Keratinocyte (primary cell): ENCODE results near the gene AKR1C2. TPM values are rescaled to one million over a fixed set of nuclear protein-coding genes. Genes with fewer than 3 reads are reported as not detected.
"Not testable (repeated sequence)": the region's sequence is repeated elsewhere in the genome, so short reads cannot be mapped to it uniquely, and the experiment has no call there.

Source experiments
- DNase-seq: peaks from one replicate; pipeline ENCODE4 v3.0.0-alpha.2; 2011; ENCODE audit warnings: low read depth, missing footprints, low spot score
- FAIRE-seq: peaks from 2 replicates; lab custom pipeline; 2011; peaks lifted over from hg19 to GRCh38; lab: Jason Lieb, UNC
- H2AFZ ChIP-seq: 2 replicates; pipeline ENCODE4 v1.6.0; 2012; ENCODE audit warnings: low read length, control low read depth, inconsistent platforms; ENCODE audit not compliant: control insufficient read depth
- H3K27ac ChIP-seq: 2 replicates; pipeline ENCODE4 v1.5.1; 2011; ENCODE audit warnings: low read length; ENCODE audit not compliant: control insufficient read depth, insufficient read depth
- H3K27me3 ChIP-seq: 3 replicates; pipeline ENCODE4 v1.6.0; 2011; ENCODE audit warnings: low read length; ENCODE audit not compliant: control insufficient read depth, insufficient read depth; ENCODE audit errors: extremely low read depth
- H3K36me3 ChIP-seq, 2 experiments: 2 replicates in 1 of 2; 3 replicates in 1 of 2; pipeline ENCODE4 v1.5.1; 2011; ENCODE audit warnings: low read length in 2 of 2, mild to moderate bottlenecking in 1 of 2; ENCODE audit not compliant: control insufficient read depth in 2 of 2, insufficient read depth in 2 of 2; ENCODE audit errors: extremely low read depth in 1 of 2
- H3K4me1 ChIP-seq: 3 replicates; pipeline ENCODE4 v1.5.1; 2011; ENCODE audit warnings: low read length; ENCODE audit not compliant: control insufficient read depth, insufficient read depth; ENCODE audit errors: extremely low read depth
- H3K4me2 ChIP-seq: 3 replicates; pipeline ENCODE4 v1.6.0; 2011; ENCODE audit warnings: low read depth, low read length; ENCODE audit not compliant: control insufficient read depth, insufficient read depth; ENCODE audit errors: extremely low read depth
- H3K4me3 ChIP-seq, 3 experiments: fragments of 200-600 bp in 1 of 3; sonication (generic) in 1 of 3; 2 replicates in 2 of 3; 3 replicates in 1 of 3; pipeline ENCODE4 v1.5.1; 2011 to 2016; ENCODE audit warnings: low read length in 3 of 3, mild to moderate bottlenecking in 3 of 3, control low read depth in 2 of 3, inconsistent platforms in 1 of 3, low read depth in 1 of 3, mixed read lengths in 1 of 3, mixed run types in 1 of 3, moderate library complexity in 1 of 3; ENCODE audit not compliant: control insufficient read depth in 2 of 3, insufficient read depth in 2 of 3; ENCODE audit errors: extremely low read depth in 1 of 3
- H3K79me2 ChIP-seq: 2 replicates; pipeline ENCODE4 v1.6.0; 2012; ENCODE audit warnings: low read length; ENCODE audit not compliant: control insufficient read depth, insufficient read depth
- H3K9ac ChIP-seq: 3 replicates; pipeline ENCODE4 v1.6.0; 2011; ENCODE audit warnings: low read length; ENCODE audit not compliant: control insufficient read depth, insufficient read depth; ENCODE audit errors: extremely low read depth
- H3K9me1 ChIP-seq: 3 replicates; pipeline ENCODE4 v1.6.0; 2011; ENCODE audit warnings: low read length; ENCODE audit not compliant: control insufficient read depth, insufficient read depth; ENCODE audit errors: extremely low read depth
- H3K9me3 ChIP-seq: 2 replicates; pipeline ENCODE4 v1.5.1; 2012; ENCODE audit warnings: low read depth, low read length; ENCODE audit not compliant: control insufficient read depth
- H4K20me1 ChIP-seq: 3 replicates; pipeline ENCODE4 v1.6.0; 2011; ENCODE audit warnings: low read length; ENCODE audit not compliant: control insufficient read depth, insufficient read depth; ENCODE audit errors: extremely low read depth
- CTCF ChIP-seq, 3 experiments: IDR thresholded peaks in 1 of 3; conservative IDR thresholded peaks in 1 of 3; optimal IDR thresholded peaks in 1 of 3; 2 replicates in 2 of 3; 3 replicates in 1 of 3; pipeline versions ENCODE3 to v1.5.1; 2011; ENCODE audit warnings: low read length in 3 of 3, mild to moderate bottlenecking in 3 of 3, moderate library complexity in 2 of 3, control low read depth in 1 of 3, inconsistent platforms in 1 of 3; ENCODE audit not compliant: insufficient read depth in 2 of 3; ENCODE audit errors: extremely low read depth in 1 of 3
- EZH2 ChIP-seq: IDR thresholded peaks from one replicate; pipeline ENCODE4 v1.6.1; 2012; ENCODE audit warnings: inconsistent platforms, mild to moderate bottlenecking, low read length, moderate library complexity
- dilution Hi-C: fragments of 300-500 bp; cut with MboI; formaldehyde crosslinking; loops from one replicate; pipeline ENCODE4 v1.7.0; 2020; ENCODE audit warnings: low sequenced_read_pairs; ENCODE audit not compliant: extremely low pct_ligation_motif_present
- polyA plus RNA-seq, 5 experiments: library from polyadenylated mRNA; depleted of rRNA in 3 of 5; stranded (reverse) in 3 of 5; stranded (forward) in 1 of 5; unstranded in 1 of 5; fragments of >200 nt; gene quantifications; 1 replicate in 1 of 5; 2 replicates in 3 of 5; 3 replicates in 1 of 5; pipeline versions ENCODE4 v1.2.1 to v1.2.3, GENCODE V29; 2011 to 2012; ENCODE audit warnings: missing spikeins in 2 of 5, low read depth in 1 of 5, low replicate concordance in 1 of 5

The AKR1C2 gene
- polyA plus RNA-seq, 1 donor (not counting 4 experiments of a cell fraction or from before 2014, with no cell fraction given) = 66.0 TPM

- no peak overlapping the region for H2AFZ ChIP-seq
- no peak overlapping the region for H3K4me3 ChIP-seq
- no peaks in the 10 kb centered on the region for H3K9me1 ChIP-seq
- no peaks in the 10 kb centered on the region for H3K4me1 ChIP-seq
- H3K9ac ChIP-seq = no peak overlapping the region
- no peaks in the 10 kb centered on the region for H3K36me3 ChIP-seq
- no peaks in the 10 kb centered on the region for H4K20me1 ChIP-seq
- DNase-seq (no peak), FAIRE-seq (no peak)
- H3K79me2 ChIP-seq = no peaks in the 10 kb centered on the region
- H3K27me3 ChIP-seq = no peaks in the 10 kb centered on the region
- dilution Hi-C loops = no loop called here
- no peak overlapping the region for H3K27ac ChIP-seq
- no peak overlapping the region for H3K4me2 ChIP-seq
- no peaks in the 10 kb centered on the region for H3K9me3 ChIP-seq
- TF ChIP-seq CTCF (optimal IDR thresholded peaks at IDR 0.05 in 1 of 3, IDR thresholded peaks at IDR 0.05 in 1 of 3, conservative IDR thresholded peaks at IDR 0.05 in 1 of 3; ENCODE audit: extremely low read depth in 1 of 3, insufficient read depth in 2 of 3, low read length in 3 of 3) (no peak), EZH2 (no peak)
Observed at GRCh38 chr10:4978870-4979269, 24.8 kb downstream of the AKR1C2 start.

- no peak for FAIRE-seq
- H3K9me1 ChIP-seq = no peaks in the 10 kb centered on the region
- H3K27ac ChIP-seq = no peak overlapping the region
- peaks cover 0 to 1% of the 10 kb centered on the region in 2 experiments for H3K36me3 ChIP-seq
- no peaks in the 10 kb centered on the region for H3K27me3 ChIP-seq
- no peak overlapping the region for H2AFZ ChIP-seq
- H3K4me3 ChIP-seq = no peak overlapping the region
- H4K20me1 ChIP-seq = no peaks in the 10 kb centered on the region
- no peak for DNase-seq
- no peaks in the 10 kb centered on the region for H3K9me3 ChIP-seq
- no peak overlapping the region for H3K4me2 ChIP-seq
- no peak overlapping the region for H3K9ac ChIP-seq
- H3K4me1 ChIP-seq = no peaks in the 10 kb centered on the region
- dilution Hi-C loops = no loop called here
- H3K79me2 ChIP-seq = no peaks in the 10 kb centered on the region
- TF ChIP-seq EZH2 (no peak), CTCF (optimal IDR thresholded peaks at IDR 0.05 in 1 of 3, IDR thresholded peaks at IDR 0.05 in 1 of 3, conservative IDR thresholded peaks at IDR 0.05 in 1 of 3; ENCODE audit: extremely low read depth in 1 of 3, insufficient read depth in 2 of 3, low read length in 3 of 3) (no peak)
Observed at GRCh38 chr10:4977025-4977424, 26.6 kb downstream of the AKR1C2 start.

GRCh38 chr10:4974400-4974799, 29.3 kb downstream of the AKR1C2 start:
- H3K27me3 ChIP-seq, H3K27ac ChIP-seq, DNase-seq, FAIRE-seq, H3K9ac ChIP-seq, H4K20me1 ChIP-seq, H3K9me3 ChIP-seq, H3K4me1 ChIP-seq, H3K4me2 ChIP-seq, H3K79me2 ChIP-seq, H3K9me1 ChIP-seq, dilution Hi-C loops, H2AFZ ChIP-seq, H3K4me3 ChIP-seq, H3K36me3 ChIP-seq: not testable (repeated sequence)

GRCh38 chr10:4973294-4973693, 30.4 kb downstream of the AKR1C2 start:
- H3K27me3 ChIP-seq, H3K9me1 ChIP-seq, H3K27ac ChIP-seq, dilution Hi-C loops, H3K4me3 ChIP-seq, FAIRE-seq, H3K4me1 ChIP-seq, DNase-seq, H2AFZ ChIP-seq, H3K36me3 ChIP-seq, H3K79me2 ChIP-seq, H3K4me2 ChIP-seq, H3K9ac ChIP-seq, H4K20me1 ChIP-seq, H3K9me3 ChIP-seq: not testable (repeated sequence)
